GM12874 (cell line): ENCODE data around the gene HPRT1.

Experiments
- TF ChIP-seq, protein P1 (sequence below): IDR thresholded peaks from 2 replicates; pipeline ENCODE4 v1.5.1; 2011; ENCODE audit warnings: low read depth, mild to moderate bottlenecking, control low read depth, low read length, moderate library complexity; ENCODE audit not compliant: insufficient read depth

HPRT1 gene

DNA sequence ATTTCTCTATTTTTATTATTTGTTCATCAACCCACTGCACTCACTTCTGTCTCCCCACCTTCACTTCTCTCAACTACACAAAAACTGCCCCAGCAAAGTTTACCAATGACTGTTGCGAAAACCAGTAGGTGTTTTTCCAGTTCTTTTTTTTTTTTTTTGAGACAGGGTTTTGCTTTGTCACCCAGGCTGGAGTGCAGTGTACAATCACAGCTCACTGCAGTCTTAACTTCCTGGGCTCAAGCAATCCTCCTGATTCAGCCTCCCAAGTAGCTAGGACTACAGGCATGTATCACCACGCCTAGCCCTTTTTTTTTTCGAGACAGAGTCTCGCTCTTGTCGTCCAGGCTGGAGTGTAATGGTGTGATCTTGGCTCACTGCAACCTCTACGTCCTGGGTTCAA is 24.1 kb upstream of the HPRT1 start:
- TF ChIP-seq, protein P1, sequence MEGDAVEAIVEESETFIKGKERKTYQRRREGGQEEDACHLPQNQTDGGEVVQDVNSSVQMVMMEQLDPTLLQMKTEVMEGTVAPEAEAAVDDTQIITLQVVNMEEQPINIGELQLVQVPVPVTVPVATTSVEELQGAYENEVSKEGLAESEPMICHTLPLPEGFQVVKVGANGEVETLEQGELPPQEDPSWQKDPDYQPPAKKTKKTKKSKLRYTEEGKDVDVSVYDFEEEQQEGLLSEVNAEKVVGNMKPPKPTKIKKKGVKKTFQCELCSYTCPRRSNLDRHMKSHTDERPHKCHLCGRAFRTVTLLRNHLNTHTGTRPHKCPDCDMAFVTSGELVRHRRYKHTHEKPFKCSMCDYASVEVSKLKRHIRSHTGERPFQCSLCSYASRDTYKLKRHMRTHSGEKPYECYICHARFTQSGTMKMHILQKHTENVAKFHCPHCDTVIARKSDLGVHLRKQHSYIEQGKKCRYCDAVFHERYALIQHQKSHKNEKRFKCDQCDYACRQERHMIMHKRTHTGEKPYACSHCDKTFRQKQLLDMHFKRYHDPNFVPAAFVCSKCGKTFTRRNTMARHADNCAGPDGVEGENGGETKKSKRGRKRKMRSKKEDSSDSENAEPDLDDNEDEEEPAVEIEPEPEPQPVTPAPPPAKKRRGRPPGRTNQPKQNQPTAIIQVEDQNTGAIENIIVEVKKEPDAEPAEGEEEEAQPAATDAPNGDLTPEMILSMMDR, result no peak

DNA sequence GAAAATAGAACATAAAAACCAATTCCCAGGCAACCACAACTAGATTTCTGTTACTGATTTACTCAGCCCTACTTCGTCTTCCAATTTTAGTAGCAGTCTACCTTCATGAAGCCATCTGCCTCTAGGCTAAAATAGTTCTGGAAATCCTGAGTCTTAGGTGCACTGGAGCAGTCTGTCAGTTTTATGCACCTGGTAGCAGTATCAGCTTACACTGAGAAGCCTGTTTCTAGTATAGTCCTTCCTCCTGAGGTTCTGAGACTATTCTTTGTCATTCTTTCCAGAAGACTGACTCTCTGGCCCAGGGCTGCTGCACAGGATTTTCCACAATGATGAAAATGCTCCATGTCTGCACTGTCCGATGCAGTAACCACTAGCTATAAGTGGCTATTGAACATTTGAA is 16.9 kb upstream of the HPRT1 start:
- TF ChIP-seq, protein P1, result no peak

DNA sequence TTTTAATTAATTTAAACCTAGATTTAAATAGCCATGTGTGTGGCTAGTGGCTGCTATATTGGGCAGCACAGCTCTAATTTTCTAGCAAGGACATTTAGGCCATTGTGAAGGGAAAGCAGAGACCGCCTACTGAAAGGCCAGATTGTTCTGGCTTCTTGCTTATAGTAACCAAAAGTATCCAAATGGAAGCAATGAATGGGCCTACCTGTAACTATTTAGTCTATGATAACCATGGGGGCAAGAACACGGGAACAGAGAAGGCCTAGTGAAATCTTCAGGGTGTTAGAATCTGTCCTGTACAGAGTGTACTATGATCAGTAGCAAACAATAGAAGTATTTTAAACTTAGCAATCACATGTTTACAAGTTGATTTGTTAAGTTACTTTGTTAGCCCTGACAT is 16.5 kb upstream of the HPRT1 start:
- TF ChIP-seq, protein P1, result no peak

DNA sequence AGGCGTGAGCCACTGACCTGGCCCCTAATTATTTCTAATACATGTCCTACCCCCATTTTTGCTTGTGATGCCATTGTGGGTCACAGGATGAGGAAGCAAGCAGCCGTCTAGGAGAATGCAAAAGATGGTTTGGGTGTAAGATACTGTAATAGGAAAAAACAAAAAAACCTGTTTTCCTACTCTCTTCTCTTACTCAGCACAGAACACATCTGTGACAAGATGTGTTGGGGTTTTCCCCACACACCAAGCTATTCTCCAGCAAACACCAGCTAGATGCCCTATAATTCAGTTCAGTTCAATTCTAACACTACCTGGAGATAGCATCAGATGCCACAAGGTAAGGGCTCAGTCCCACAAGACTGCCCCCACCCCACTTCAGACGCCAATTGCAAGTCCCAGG is 15.3 kb upstream of the HPRT1 start:
- TF ChIP-seq, protein P1, result no peak

DNA sequence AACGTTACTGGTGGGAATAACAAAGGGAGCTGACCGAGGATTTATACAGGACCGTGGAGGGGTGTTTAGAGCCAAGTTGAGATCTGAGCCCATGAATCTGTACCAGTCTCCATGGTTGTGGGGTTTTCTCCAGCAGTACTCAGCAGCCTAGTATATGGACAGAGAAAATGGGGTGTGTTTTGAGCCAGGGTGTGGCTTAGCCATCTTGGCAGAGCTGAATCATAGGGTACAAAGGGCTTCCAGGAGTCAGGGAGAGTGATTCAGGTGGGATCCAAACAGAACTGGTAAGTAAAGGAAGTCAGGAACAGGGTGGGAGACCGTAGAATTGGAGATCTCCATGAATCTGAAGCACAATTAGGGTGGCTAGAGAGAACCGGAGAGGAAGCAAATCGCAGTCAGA is 7.4 kb upstream of the HPRT1 start:
- TF ChIP-seq, protein P1, result no peak

DNA sequence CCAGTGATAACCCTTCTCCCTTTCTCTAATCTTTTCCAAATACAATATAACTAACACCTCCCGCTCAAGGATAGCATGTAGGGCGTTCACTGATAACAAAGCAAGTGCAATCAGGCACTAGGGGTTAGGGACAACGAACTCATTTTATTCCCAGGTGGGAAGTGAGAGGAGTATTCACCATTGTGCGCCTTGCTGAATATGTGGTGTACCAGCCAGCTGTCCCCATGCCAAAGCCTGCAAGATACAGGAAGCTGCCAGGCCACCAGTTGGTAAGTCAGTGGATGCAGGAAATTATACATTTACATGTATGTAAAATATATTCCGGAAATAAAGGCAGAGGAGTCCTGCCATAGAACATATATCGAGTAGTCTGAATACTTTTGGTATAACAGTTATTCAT is 6.3 kb upstream of the HPRT1 start:
- TF ChIP-seq, protein P1, result no peak

DNA sequence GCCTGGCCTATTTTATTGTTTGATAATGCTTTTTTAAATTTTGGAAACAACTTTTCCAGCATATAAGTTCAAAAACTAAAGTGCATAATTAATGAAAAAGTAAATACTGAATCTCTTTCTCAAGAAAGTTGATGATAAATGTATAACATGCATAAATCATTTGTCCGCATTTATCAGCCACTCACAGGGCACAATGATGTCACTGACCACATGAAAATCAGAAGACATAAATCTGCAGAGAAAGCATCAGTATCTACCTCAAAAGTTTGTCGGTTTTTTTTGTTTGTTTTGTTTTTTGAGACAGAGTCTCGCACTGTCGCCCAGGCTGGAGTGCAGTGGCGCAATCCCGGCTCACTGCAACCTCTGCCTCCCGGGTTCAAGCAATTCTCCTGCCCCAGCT is 5.5 kb upstream of the HPRT1 start:
- TF ChIP-seq, protein P1, result no peak

DNA sequence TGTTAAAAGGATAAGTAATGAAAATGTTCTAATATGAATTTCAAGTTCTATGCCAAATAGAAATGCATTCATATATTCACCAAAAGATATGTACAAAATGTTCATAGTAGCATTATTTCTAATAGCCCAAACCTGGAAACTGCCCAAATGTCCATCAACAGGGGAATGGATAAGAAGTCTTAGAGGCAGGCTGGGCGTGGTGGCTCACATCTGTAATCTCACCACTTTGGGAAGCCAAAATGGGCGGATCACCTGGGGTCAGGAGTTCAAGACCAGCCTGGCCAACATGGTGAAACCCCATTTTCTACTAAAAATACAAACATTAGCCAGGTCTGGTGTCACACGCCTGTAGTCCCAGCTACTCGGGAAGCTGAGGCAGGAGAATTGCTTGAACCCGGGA is 2.3 kb upstream of the HPRT1 start:
- TF ChIP-seq, protein P1, result no peak
